ENCODE measurements around the gene TSPAN3.

Gene TSPAN3

GRCh38 chr15:77032647-77033416, 38.1 kb downstream of the TSPAN3 start:
- DNase-seq = no peak

GRCh38 chr15:77032052-77032646, 38.8 kb downstream of the TSPAN3 start:
- DNase-seq = no peak

- peak; percentile 82 to 84 for DNase-seq
Measured at GRCh38 chr15:77031376-77032050, 39.4 kb downstream of the TSPAN3 start.

GRCh38 chr15:77030928-77031375, 40.0 kb downstream of the TSPAN3 start:
- no peak for DNase-seq

- no peak for DNase-seq
Measured at GRCh38 chr15:77030048-77030927, 40.6 kb downstream of the TSPAN3 start.

- DNase-seq = no peak
Measured at GRCh38 chr15:77029166-77030047, 41.5 kb downstream of the TSPAN3 start.

GRCh38 chr15:77028451-77029165, 42.3 kb downstream of the TSPAN3 start:
- no peak for DNase-seq

- no peak for DNase-seq
Measured at GRCh38 chr15:77027697-77028450, 43.0 kb downstream of the TSPAN3 start.

- DNase-seq = no peak
Measured at GRCh38 chr15:77027111-77027696, 43.7 kb downstream of the TSPAN3 start.

GRCh38 chr15:77026501-77027110, 44.3 kb downstream of the TSPAN3 start:
- DNase-seq = no peak

- no peak for DNase-seq
Measured at GRCh38 chr15:77025941-77026411, 44.9 kb downstream of the TSPAN3 start.

GRCh38 chr15:77025083-77025901, 45.6 kb downstream of the TSPAN3 start:
- no peak for DNase-seq

- DNase-seq = peak in 1 of 2 experiments; percentile 34
Measured at GRCh38 chr15:77024273-77025082, 46.4 kb downstream of the TSPAN3 start.

- DNase-seq = no peak
Measured at GRCh38 chr15:77023576-77024272, 47.2 kb downstream of the TSPAN3 start.

- DNase-seq = no peak
Measured at GRCh38 chr15:77022646-77023575, 48.0 kb downstream of the TSPAN3 start.
